Activated CD4-positive, alpha-beta T cell treated with anti-CD3 and anti-CD28 coated beads, Interleukin-2, amount 50 U/mL, for 1 hour (primary cell): ENCODE results near the gene PRRG4.
"Not testable (repeated sequence)": the region's sequence is repeated elsewhere in the genome, so short reads cannot be mapped to it uniquely, and the experiment has no call there.

Experiments used
- DNase-seq: peaks from one replicate; pipeline ENCODE4 v3.0.0-alpha.2; 2020

PRRG4 gene

GRCh38 chr11:32829680-32830412 lies at the start of gene PRRG4:
Gene PRRG4 (plus strand): TSS chr11:32829927. CDS start chr11:32830530, 603 bp downstream.
- no peak for DNase-seq

GRCh38 chr11:32780839-32781238 lies 48.9 kb upstream of the PRRG4 start:
- DNase-seq: not testable (repeated sequence)

- DNase-seq: no peak
Observed at GRCh38 chr11:32781721-32782120, 48.0 kb upstream of the PRRG4 start.

GRCh38 chr11:32785262-32785661 lies 44.5 kb upstream of the PRRG4 start:
- no peak for DNase-seq

- DNase-seq: no peak
Observed at GRCh38 chr11:32786811-32787210, 42.9 kb upstream of the PRRG4 start.

GRCh38 chr11:32790916-32791315 lies 38.8 kb upstream of the PRRG4 start:
- no peak for DNase-seq

GRCh38 chr11:32792111-32792947 lies 37.4 kb upstream of the PRRG4 start:
- no peak for DNase-seq

GRCh38 chr11:32792948-32793475 lies 36.7 kb upstream of the PRRG4 start:
- peak; percentile 63 for DNase-seq

- DNase-seq: no peak
Observed at GRCh38 chr11:32794439-32794838, 35.3 kb upstream of the PRRG4 start, which contains the start of gene CCDC73. Gene CCDC73 (minus strand): TSS chr11:32794662. CDS start chr11:32760243, 34,419 bp downstream.

- DNase-seq: no peak
Observed at GRCh38 chr11:32796425-32796824, 33.3 kb upstream of the PRRG4 start.

GRCh38 chr11:32809313-32809712 lies 20.4 kb upstream of the PRRG4 start:
- peak; percentile 9 for DNase-seq

- no peak for DNase-seq
Observed at GRCh38 chr11:32817181-32817851, 12.4 kb upstream of the PRRG4 start.

- no peak for DNase-seq
Observed at GRCh38 chr11:32817852-32818183, 11.9 kb upstream of the PRRG4 start.

- no peak for DNase-seq
Observed at GRCh38 chr11:32819187-32819586, 10.5 kb upstream of the PRRG4 start.

GRCh38 chr11:32820497-32820896 lies 9.2 kb upstream of the PRRG4 start:
- DNase-seq: no peak

GRCh38 chr11:32821517-32821916 lies 8.2 kb upstream of the PRRG4 start:
- DNase-seq: no peak

GRCh38 chr11:32821917-32822560 lies 7.7 kb upstream of the PRRG4 start:
- no peak for DNase-seq

- DNase-seq: not testable (repeated sequence)
Observed at GRCh38 chr11:32823617-32824016, 6.1 kb upstream of the PRRG4 start.

- no peak for DNase-seq
Observed at GRCh38 chr11:32826113-32826512, 3.6 kb upstream of the PRRG4 start.

GRCh38 chr11:32827276-32827675 lies 2.5 kb upstream of the PRRG4 start:
- no peak for DNase-seq

- DNase-seq: no peak
Observed at GRCh38 chr11:32829157-32829679, 509 bp upstream of the PRRG4 start.

- no peak for DNase-seq
Observed at GRCh38 chr11:32830413-32830738, 649 bp downstream of the PRRG4 start.

GRCh38 chr11:32830796-32831195 lies 1.1 kb downstream of the PRRG4 start:
- DNase-seq: no peak
